ENCODE measurements around the gene MRPL1.

Gene MRPL1

GRCh38 chr4:77903186-77903585 is 40.6 kb downstream of the MRPL1 start:
- no peak for TF ChIP-seq Cebpa-rat (IDR thresholded peaks at IDR 0.05)
- H4K20me1 ChIP-seq = no peaks in the 10 kb centered on the region

GRCh38 chr4:77905651-77906263 is 43.1 kb downstream of the MRPL1 start:
- no peak for TF ChIP-seq Cebpa-rat (IDR thresholded peaks at IDR 0.05)
- peaks cover 44 to 88% (median 62%) of the 10 kb centered on the region in 11 experiments for H3K36me3 ChIP-seq

More at GRCh38 chr4:77903186-77903585, 40.6 kb downstream of the MRPL1 start:
- no peak overlapping the region for H3K27ac ChIP-seq
- no peak overlapping the region for H3K4me2 ChIP-seq
- H3K9me3 ChIP-seq (replicated peaks in 1 of 11) = peaks cover 0 to 4% (median 0%) of the 10 kb centered on the region in 11 experiments; a peak in 1 of 22 replicates
- peaks cover 24 to 85% (median 62%) of the 10 kb centered on the region in 11 experiments for H3K36me3 ChIP-seq
- H3K4me3 ChIP-seq = no peak overlapping the region
- no peaks in the 10 kb centered on the region for H3K27me3 ChIP-seq
- H3K4me1 ChIP-seq = no peaks in the 10 kb centered on the region
- no peak overlapping the region for H3K9ac ChIP-seq

GRCh38 chr4:77910676-77911075 is 48.0 kb downstream of the MRPL1 start:
- Histone ChIP-seq H3K4me2 (no peak overlapping the region), H3K27ac (no peak overlapping the region), H4K20me1 (0 out of 22 replicates have a peak, but pooled peaks cover 0 to 4% (median 0%) of the 10 kb centered on the region in 11 experiments), H3K36me3 (peaks cover 45 to 86% (median 69%) of the 10 kb centered on the region in 11 experiments), H3K4me1 (no peaks in the 10 kb centered on the region; a peak in 1 of 20 replicates), H3K4me3 (no peak overlapping the region), H3K9ac (no peak overlapping the region), H3K27me3 (no peaks in the 10 kb centered on the region), H3K9me3 (replicated peaks in 1 of 11) (peaks cover 0 to 14% (median 0%) of the 10 kb centered on the region in 11 experiments; a peak in 5 of 22 replicates)
- no peak for TF ChIP-seq Cebpa-rat (IDR thresholded peaks at IDR 0.05)

More at GRCh38 chr4:77905651-77906263, 43.1 kb downstream of the MRPL1 start:
- Histone ChIP-seq H3K4me3 (no peak overlapping the region), H3K4me2 (no peak overlapping the region), H4K20me1 (no peaks in the 10 kb centered on the region), H3K9ac (no peak overlapping the region), H3K27me3 (no peaks in the 10 kb centered on the region), H3K27ac (no peak overlapping the region), H3K9me3 (replicated peaks in 1 of 11) (peaks cover 0 to 7% (median 0%) of the 10 kb centered on the region in 11 experiments; a peak in 5 of 22 replicates), H3K4me1 (no peaks in the 10 kb centered on the region)

GRCh38 chr4:77911091-77911490 is 48.5 kb downstream of the MRPL1 start:
- no peaks in the 10 kb centered on the region; a peak in 1 of 20 replicates for H3K4me1 ChIP-seq
- H3K36me3 ChIP-seq = peaks cover 45 to 83% (median 68%) of the 10 kb centered on the region in 11 experiments
- H3K4me2 ChIP-seq = no peak overlapping the region
- TF ChIP-seq Cebpa-rat (IDR thresholded peaks at IDR 0.05) = no peak
- peaks cover 0 to 14% (median 0%) of the 10 kb centered on the region in 11 experiments; a peak in 5 of 22 replicates for H3K9me3 ChIP-seq (replicated peaks in 1 of 11)
- 0 out of 22 replicates have a peak, but pooled peaks cover 0 to 4% (median 0%) of the 10 kb centered on the region in 11 experiments for H4K20me1 ChIP-seq
- H3K27ac ChIP-seq = no peak overlapping the region
- H3K27me3 ChIP-seq = no peaks in the 10 kb centered on the region
- no peak overlapping the region for H3K4me3 ChIP-seq
- no peak overlapping the region for H3K9ac ChIP-seq

GRCh38 chr4:77911842-77912450 is 49.3 kb downstream of the MRPL1 start:
- no peak overlapping the region for H3K4me2 ChIP-seq

GRCh38 chr4:77913348-77913747 is 50.7 kb downstream of the MRPL1 start:
- Histone ChIP-seq H3K36me3 (peaks cover 35 to 77% (median 68%) of the 10 kb centered on the region in 11 experiments), H3K4me3 (no peak overlapping the region)

More at GRCh38 chr4:77911842-77912450, 49.3 kb downstream of the MRPL1 start:
- Histone ChIP-seq H3K4me3 (no peak overlapping the region), H3K27me3 (no peaks in the 10 kb centered on the region), H3K27ac (no peak overlapping the region), H3K9me3 (replicated peaks in 1 of 11) (peaks cover 0 to 14% (median 0%) of the 10 kb centered on the region in 11 experiments; a peak in 5 of 22 replicates), H4K20me1 (0 out of 22 replicates have a peak, but pooled peaks cover 0 to 4% (median 0%) of the 10 kb centered on the region in 11 experiments), H3K4me1 (no peaks in the 10 kb centered on the region; a peak in 1 of 20 replicates), H3K9ac (no peak overlapping the region), H3K36me3 (peaks cover 45 to 74% (median 66%) of the 10 kb centered on the region in 11 experiments)
- no peak for TF ChIP-seq Cebpa-rat (IDR thresholded peaks at IDR 0.05)

GRCh38 chr4:77917075-77917474 is 54.4 kb downstream of the MRPL1 start:
- no peak overlapping the region for H3K9ac ChIP-seq
- no peak for TF ChIP-seq Cebpa-rat (IDR thresholded peaks at IDR 0.05)
- H3K4me2 ChIP-seq = no peak overlapping the region
- H3K27me3 ChIP-seq = no peaks in the 10 kb centered on the region
- peaks cover 0 to 8% (median 0%) of the 10 kb centered on the region in 11 experiments; a peak in 1 of 22 replicates for H3K9me3 ChIP-seq (replicated peaks in 1 of 11)
- H3K36me3 ChIP-seq = peaks cover 15 to 54% (median 44%) of the 10 kb centered on the region in 11 experiments
- peaks cover 8 to 18% (median 14%) of the 10 kb centered on the region in 10 experiments; a peak in 15 of 20 replicates for H3K4me1 ChIP-seq
- no peak overlapping the region for H3K27ac ChIP-seq
- 0 out of 22 replicates have a peak, but pooled peaks cover 0 to 4% (median 0%) of the 10 kb centered on the region in 11 experiments for H4K20me1 ChIP-seq
- no peak overlapping the region for H3K4me3 ChIP-seq

More at GRCh38 chr4:77913348-77913747, 50.7 kb downstream of the MRPL1 start:
- H3K4me1 ChIP-seq = no peaks in the 10 kb centered on the region; a peak in 1 of 20 replicates
- H3K27me3 ChIP-seq = no peaks in the 10 kb centered on the region
- no peak overlapping the region for H3K9ac ChIP-seq
- TF ChIP-seq Cebpa-rat (IDR thresholded peaks at IDR 0.05) = no peak
- no peak overlapping the region for H3K4me2 ChIP-seq
- H4K20me1 ChIP-seq = 0 out of 22 replicates have a peak, but pooled peaks cover 0 to 4% (median 0%) of the 10 kb centered on the region in 11 experiments
- H3K27ac ChIP-seq = no peak overlapping the region
- H3K9me3 ChIP-seq (replicated peaks in 1 of 11) = peaks cover 0 to 14% (median 0%) of the 10 kb centered on the region in 11 experiments; a peak in 5 of 22 replicates

DNA sequence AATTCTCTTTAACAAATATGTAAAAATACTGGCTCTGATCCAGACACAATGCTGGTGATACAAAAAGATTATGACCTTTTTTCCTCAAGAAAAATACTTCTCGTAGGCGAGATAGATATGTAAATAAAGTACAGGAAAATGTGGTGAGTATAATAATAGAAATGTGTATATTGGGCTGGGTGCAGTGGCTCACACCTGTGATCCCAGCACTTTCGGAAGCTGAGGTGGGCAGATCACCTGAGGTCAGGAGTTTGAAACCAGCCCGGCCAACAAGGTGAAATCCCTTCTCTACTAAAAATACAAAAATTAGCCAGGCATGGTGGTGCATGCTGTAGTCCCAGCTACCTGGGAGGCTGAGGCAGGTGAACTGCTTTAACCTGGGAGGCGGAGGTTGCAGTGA is 55.0 kb downstream of the MRPL1 start:
- Histone ChIP-seq H4K20me1 (0 out of 22 replicates have a peak, but pooled peaks cover 0 to 4% (median 0%) of the 10 kb centered on the region in 11 experiments), H3K4me3 (no peak overlapping the region), H3K27me3 (no peaks in the 10 kb centered on the region), H3K27ac (no peak overlapping the region), H3K36me3 (peaks cover 14 to 54% (median 41%) of the 10 kb centered on the region in 11 experiments), H3K4me1 (peaks cover 8 to 20% (median 14%) of the 10 kb centered on the region in 10 experiments; a peak in 15 of 20 replicates), H3K9ac (no peak overlapping the region), H3K9me3 (replicated peaks in 1 of 11) (peaks cover 0 to 8% (median 0%) of the 10 kb centered on the region in 11 experiments; a peak in 1 of 22 replicates), H3K4me2 (no peak overlapping the region)
- TF ChIP-seq Cebpa-rat (IDR thresholded peaks at IDR 0.05) = no peak

DNA sequence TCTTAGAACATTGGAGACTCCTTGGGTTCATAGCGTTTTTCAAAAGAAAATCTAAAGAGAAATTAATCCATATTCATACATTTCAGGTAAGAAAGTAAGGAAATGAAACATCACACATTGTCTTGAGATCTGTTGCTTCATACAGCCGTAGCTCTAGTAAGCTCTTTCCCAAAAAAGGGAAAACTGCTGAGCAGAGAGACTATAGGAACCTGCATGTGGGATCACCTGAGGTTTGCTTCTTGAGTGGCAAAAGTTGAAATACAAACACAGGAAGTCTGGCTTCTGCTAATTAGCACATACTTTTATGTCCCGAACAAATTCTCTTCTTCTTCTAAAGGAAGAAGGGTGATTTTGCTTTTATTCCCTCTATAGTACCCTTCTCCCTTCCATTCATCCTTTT is 57.7 kb downstream of the MRPL1 start:
- H3K9ac ChIP-seq = no peak overlapping the region
- H3K4me2 ChIP-seq = peak overlapping the region in 2 of 11 experiments; percentile 1 to 39; a peak in 3 of 22 replicates
- peaks cover 8 to 61% (median 47%) of the 10 kb centered on the region in 11 experiments for H3K36me3 ChIP-seq
- H3K4me3 ChIP-seq = no peak overlapping the region
- peaks cover 9 to 20% (median 14%) of the 10 kb centered on the region in 11 experiments; a peak in 19 of 22 replicates for H3K9me3 ChIP-seq (replicated peaks in 1 of 11)
- peaks cover 8 to 20% (median 14%) of the 10 kb centered on the region in 10 experiments; a peak in 15 of 20 replicates for H3K4me1 ChIP-seq
- H4K20me1 ChIP-seq = 0 out of 22 replicates have a peak, but pooled peaks cover 0 to 2% (median 0%) of the 10 kb centered on the region in 11 experiments
- no peak for TF ChIP-seq Cebpa-rat (IDR thresholded peaks at IDR 0.05)
- no peak overlapping the region for H3K27ac ChIP-seq
- no peaks in the 10 kb centered on the region for H3K27me3 ChIP-seq

All from BLaER1 treated with 17β-estradiol and CSF1 and Interleukin-3, amounts not matched to agents 10 nM and 100 nM (cell line).